Activated CD8-positive, alpha-beta T cell treated with anti-CD3 and anti-CD28 coated beads for 36 hours (primary cell): Measurements from ENCODE around the gene EPHA2. TPM values are rescaled to one million over a fixed set of nuclear protein-coding genes. Genes with fewer than 3 reads are reported as not detected.

Source experiments
- ATAC-seq: fragments of 200-7000 bp; cut with Tn5 transposase; one replicate; pipeline ENCODE4 v1.10.0; 2021; ENCODE audit warnings: mild to moderate bottlenecking, moderate library complexity
- CTCF ChIA-PET: fragments of 350-600 bp; sonication (Branson Sonifier 250); formaldehyde crosslinking; loops from one replicate; lab custom pipeline; 2021; ENCODE audit warnings: antibody characterized with exemption; lab: Charles Lee
- POLR2A ChIA-PET: fragments of 350-600 bp; sonication (Branson Sonifier 250); formaldehyde crosslinking; loops from one replicate; lab custom pipeline; 2021; ENCODE audit warnings: antibody characterized with exemption; lab: Charles Lee
- DNase-seq: peaks from one replicate; pipeline ENCODE4 v3.0.0-alpha.2; 2020
- H3K27ac Mint-ChIP-seq: one replicate; pipeline ENCODE4 v1.8.0; 2021; ENCODE audit warnings: mild to moderate bottlenecking, mixed read lengths
- H3K27me3 Mint-ChIP-seq: one replicate; pipeline ENCODE4 v1.8.0; 2021; ENCODE audit warnings: mixed read lengths
- H3K36me3 Mint-ChIP-seq: one replicate; pipeline ENCODE4 v1.8.0; 2021; ENCODE audit warnings: low read depth, mixed read lengths
- H3K4me1 Mint-ChIP-seq: one replicate; pipeline ENCODE4 v1.8.0; 2021; ENCODE audit warnings: low read depth, mixed read lengths
- H3K4me3 Mint-ChIP-seq: one replicate; pipeline ENCODE4 v1.8.0; 2021; ENCODE audit warnings: mild to moderate bottlenecking, moderate library complexity, mixed read lengths
- H3K9me3 Mint-ChIP-seq: one replicate; pipeline ENCODE4 v1.8.0; 2021; ENCODE audit warnings: mixed read lengths
- intact Hi-C: fragments of 100-400 bp; cut with micrococcal nuclease; formaldehyde crosslinking; loops from one replicate; pipeline ENCODE4 v1.10.0; 2022
- total RNA-seq, 2 experiments: library from RNA; stranded (reverse); gene quantifications; one replicate each; pipeline ENCODE4 v1.2.3, GENCODE V29; 2021
- TF ChIP-seq, protein P1 (sequence below): fragments of 200-600 bp; IDR thresholded peaks from one replicate; pipeline ENCODE4 v1.8.0; 2022; ENCODE audit warnings: antibody characterized with exemption, mild to moderate bottlenecking

The EPHA2 gene
- total RNA-seq, 2 experiments from 2014 or later = not detected

DNA sequence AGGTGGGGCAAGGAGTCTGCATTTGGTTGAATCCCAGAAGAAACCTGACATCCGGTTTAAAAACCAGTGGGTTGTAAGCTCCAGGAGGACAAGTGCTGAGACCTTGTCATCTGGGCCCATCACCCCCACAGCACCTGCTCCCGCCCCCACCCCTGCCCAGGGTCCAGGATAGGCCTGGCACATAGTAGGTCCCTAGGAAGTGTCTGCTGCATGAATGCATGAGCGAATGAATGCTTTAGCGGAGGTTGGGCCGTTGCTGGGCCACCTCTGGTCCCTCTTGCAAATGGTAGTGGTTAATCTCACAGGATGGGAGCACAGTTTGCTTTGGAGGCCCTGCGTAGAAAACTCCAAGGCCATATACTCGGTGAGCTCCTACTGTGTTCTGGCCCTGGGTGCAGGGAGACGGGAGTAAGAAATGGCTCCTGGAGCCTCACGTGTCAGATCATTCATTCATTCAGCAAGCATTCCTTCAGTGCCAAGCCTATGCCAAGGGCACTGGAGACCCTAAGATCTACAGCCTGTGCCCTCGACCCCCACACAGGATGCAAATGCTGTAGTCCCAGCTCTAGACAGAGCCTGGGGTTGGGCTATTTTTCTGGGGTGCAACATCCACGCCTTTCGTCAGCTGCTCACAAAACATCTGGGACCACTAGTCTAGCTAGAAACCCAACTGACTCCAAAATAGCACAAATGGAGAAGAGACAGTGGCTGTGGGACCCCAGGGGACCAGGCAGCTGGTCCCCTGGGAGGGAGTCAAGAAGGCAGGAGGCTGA, 28.9 kb downstream of the EPHA2 start:
- Mint-ChIP-seq H3K27me3 (no peaks in the 10 kb centered on the region), H3K9me3 (no peaks in the 10 kb centered on the region), H3K27ac (no peak overlapping the region), H3K36me3 (no peaks in the 10 kb centered on the region), H3K4me3 (no peak overlapping the region), H3K4me1 (peaks cover 11% of the 10 kb centered on the region)
- intact Hi-C loops = no loop called here
- TF ChIP-seq, protein P1, sequence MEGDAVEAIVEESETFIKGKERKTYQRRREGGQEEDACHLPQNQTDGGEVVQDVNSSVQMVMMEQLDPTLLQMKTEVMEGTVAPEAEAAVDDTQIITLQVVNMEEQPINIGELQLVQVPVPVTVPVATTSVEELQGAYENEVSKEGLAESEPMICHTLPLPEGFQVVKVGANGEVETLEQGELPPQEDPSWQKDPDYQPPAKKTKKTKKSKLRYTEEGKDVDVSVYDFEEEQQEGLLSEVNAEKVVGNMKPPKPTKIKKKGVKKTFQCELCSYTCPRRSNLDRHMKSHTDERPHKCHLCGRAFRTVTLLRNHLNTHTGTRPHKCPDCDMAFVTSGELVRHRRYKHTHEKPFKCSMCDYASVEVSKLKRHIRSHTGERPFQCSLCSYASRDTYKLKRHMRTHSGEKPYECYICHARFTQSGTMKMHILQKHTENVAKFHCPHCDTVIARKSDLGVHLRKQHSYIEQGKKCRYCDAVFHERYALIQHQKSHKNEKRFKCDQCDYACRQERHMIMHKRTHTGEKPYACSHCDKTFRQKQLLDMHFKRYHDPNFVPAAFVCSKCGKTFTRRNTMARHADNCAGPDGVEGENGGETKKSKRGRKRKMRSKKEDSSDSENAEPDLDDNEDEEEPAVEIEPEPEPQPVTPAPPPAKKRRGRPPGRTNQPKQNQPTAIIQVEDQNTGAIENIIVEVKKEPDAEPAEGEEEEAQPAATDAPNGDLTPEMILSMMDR = no peak
- ATAC-seq (no peak), DNase-seq (no peak)
- ChIA-PET POLR2A (no interaction called here), CTCF (interaction anchor here (0.7 to 1.5 kb wide), 4 partner anchors 16 to 335 kb away, joined by 3 to 4 read pairs (median 3); no protein-coding TSS in a partner anchor)

DNA sequence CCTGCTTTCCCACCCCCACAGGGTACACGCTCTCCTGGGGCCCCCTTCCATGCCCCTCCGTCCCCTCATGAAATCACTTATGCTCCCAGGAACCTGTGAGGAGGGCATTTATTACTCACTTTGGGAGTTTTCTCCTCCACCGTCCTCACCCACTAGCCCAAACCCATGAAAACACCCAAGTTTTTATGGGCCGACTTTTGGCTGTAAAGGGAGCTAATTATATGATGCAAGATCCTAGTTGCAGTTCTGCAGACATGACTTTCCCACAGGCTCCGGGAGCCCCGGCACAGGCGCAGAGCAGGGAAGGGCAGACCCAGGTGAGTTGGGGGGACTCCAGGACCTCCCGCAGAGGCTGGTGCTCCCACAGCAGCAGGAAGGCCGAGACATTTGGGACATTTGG, 29.7 kb downstream of the EPHA2 start:
- Mint-ChIP-seq H3K9me3 (no peaks in the 10 kb centered on the region), H3K36me3 (no peaks in the 10 kb centered on the region), H3K4me3 (no peak overlapping the region), H3K27ac (no peak overlapping the region), H3K27me3 (no peaks in the 10 kb centered on the region), H3K4me1 (peaks cover 11% of the 10 kb centered on the region)
- CTCF ChIA-PET = interaction anchor here (0.7 to 1.5 kb wide), 4 partner anchors 15 to 334 kb away, joined by 3 to 4 read pairs (median 3); no protein-coding TSS in a partner anchor
- intact Hi-C loops = no loop called here
- DNase-seq = no peak
- TF ChIP-seq, protein P1 = no peak
- POLR2A ChIA-PET = no interaction called here
- no peak for ATAC-seq

DNA sequence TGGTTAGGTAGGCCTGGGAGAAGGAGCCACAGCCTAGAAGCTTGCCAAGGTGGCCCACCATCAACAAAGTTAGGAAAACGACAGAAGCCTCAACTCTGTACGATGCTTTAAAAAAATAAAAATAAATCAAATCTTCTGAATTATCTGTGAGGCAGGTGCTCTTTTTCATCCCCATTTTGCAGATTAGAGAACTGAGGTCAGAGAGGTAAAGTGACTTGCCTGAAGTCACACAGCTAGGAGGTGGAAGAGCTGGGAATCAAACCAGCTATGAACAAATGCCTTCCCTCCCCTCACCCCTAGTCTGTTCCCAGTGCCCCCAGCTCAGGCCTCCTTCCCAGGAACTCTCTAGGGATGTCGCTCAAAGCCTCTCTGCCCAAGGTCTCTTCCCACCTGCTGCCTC, 30.4 kb downstream of the EPHA2 start:
- ChIA-PET CTCF (no interaction called here), POLR2A (no interaction called here)
- Mint-ChIP-seq H3K9me3 (no peaks in the 10 kb centered on the region), H3K4me1 (peaks cover 11% of the 10 kb centered on the region), H3K36me3 (no peaks in the 10 kb centered on the region), H3K27me3 (no peaks in the 10 kb centered on the region), H3K4me3 (no peak overlapping the region), H3K27ac (no peak overlapping the region)
- intact Hi-C loops = no loop called here
- ATAC-seq = no peak
- DNase-seq = no peak
- TF ChIP-seq, protein P1 = no peak

DNA sequence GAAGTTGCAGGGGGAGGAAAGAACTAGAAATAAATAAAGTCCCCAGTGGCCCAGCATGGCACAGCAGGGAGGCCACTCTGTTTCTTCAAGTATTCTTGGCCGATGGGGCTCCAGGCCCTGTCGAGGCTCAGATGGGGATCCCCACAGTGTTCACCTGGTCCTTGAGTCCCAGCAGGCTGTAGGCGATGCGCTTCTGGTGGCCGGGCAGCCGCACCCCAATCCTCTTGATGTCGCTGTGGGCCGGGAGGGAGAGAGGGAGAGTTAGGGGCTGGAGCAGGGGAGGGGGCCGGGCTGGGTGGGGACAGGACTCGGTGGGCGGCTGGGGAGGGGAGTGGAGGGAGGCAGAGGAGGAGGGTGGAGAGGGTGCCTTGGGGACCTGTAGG, 30.8 kb downstream of the EPHA2 start:
- Mint-ChIP-seq H3K9me3 (no peaks in the 10 kb centered on the region), H3K27ac (no peak overlapping the region), H3K36me3 (no peaks in the 10 kb centered on the region), H3K27me3 (no peaks in the 10 kb centered on the region), H3K4me3 (no peak overlapping the region), H3K4me1 (peaks cover 11% of the 10 kb centered on the region)
- ATAC-seq = no peak
- ChIA-PET CTCF (no interaction called here), POLR2A (no interaction called here)
- TF ChIP-seq, protein P1 = no peak
- DNase-seq = no peak
- intact Hi-C loops = no loop called here

DNA sequence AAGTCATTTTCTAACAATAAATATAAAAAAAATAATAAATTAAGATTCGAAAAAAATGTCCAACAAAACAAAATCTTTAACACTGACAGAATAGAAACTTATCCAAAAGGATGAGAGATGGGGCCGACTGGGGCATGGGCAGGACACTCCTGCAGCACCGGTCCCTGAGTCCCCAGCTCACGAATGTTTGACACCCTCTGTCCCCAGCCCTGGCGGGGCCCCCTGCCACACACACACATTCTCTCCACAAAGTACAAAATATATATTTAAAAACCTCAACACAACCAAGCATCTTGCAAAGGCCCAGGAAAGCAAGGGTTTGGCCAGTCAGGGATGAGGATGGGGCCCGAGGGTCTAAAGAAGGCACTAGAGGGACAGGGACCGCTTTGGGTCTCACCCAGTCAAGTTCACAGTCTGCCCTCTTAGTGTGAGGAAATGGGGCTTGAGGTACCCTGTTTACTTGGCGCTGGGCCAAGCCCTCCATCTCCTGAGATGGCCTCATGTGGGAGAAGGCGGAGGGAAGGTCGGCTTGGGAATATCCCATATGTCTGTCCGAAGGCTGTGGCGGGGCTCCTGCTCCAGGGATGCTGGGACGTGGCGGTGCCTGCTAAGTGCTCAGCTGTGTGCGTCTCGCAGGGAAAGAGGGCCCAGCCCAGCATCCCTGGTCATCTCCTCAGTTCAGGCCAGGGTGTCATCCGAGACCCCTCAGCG, 31.3 kb downstream of the EPHA2 start:
- no peak overlapping the region for H3K27ac Mint-ChIP-seq

More for the DNA sequence above, 31.3 kb downstream of the EPHA2 start:
- DNase-seq = no peak
- CTCF ChIA-PET = interaction anchor here (1.2 to 3.8 kb wide), 3 partner anchors 42 to 64 kb away, joined by 3 to 16 read pairs (median 7); no protein-coding TSS in a partner anchor
- Mint-ChIP-seq H3K9me3 (no peaks in the 10 kb centered on the region), H3K27me3 (no peaks in the 10 kb centered on the region), H3K36me3 (no peaks in the 10 kb centered on the region), H3K4me1 (peaks cover 11% of the 10 kb centered on the region), H3K4me3 (no peak overlapping the region)
- TF ChIP-seq, protein P1 = no peak
- intact Hi-C loops = no loop called here
- no peak for ATAC-seq
- POLR2A ChIA-PET = interaction anchor here (0.8 to 1.1 kb wide), 2 partner anchors 15 to 127 kb away, joined by 3 to 5 read pairs; no protein-coding TSS in a partner anchor
